Hematopoietic multipotent progenitor cell (in vitro differentiated cells): ENCODE results near the gene AMHR2. TPM values are rescaled to one million over a fixed set of nuclear protein-coding genes. Genes with fewer than 3 reads are reported as not detected.
"Not testable (repeated sequence)": the region's sequence is repeated elsewhere in the genome, so short reads cannot be mapped to it uniquely, and the experiment has no call there.

ENCODE experiments used
- DNase-seq, 3 donors: peaks; one replicate each; pipeline ENCODE4 v3.0.0-alpha.2; 2011 to 2015; ENCODE audit warnings: low read depth in 2 of 3, low spot score in 2 of 3
- total RNA-seq: library from RNA; depleted of rRNA; stranded (reverse); fragments of >200 nt; gene quantifications from one replicate; pipeline ENCODE4 v1.2.3, GENCODE V29; 2012

Gene AMHR2
- total RNA-seq, result 4.6 TPM

DNA sequence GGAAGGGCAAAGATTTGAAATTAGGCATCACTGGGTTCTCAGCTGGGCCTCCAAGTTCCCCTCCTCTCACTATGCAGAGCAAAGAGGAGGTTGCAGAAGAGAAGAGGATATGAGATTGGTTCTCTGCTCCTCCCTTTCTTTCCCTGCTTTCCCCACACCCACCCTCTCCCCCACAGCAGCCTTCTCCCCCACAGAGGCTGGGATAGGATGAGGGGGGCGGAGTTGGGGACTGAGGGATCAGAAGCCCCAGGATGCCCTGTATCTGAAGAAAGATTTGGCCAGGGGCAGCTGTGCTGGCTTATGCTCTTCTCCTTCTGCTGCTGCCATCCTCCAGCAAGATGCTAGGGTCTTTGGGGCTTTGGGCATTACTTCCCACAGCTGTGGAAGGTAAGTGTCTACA, at the start of gene AMHR2:
Gene AMHR2, plus strand, starts transcription at position 259 of the 400 bp plus-strand sequence. Its CDS starts 80 bp downstream, at position 339.
- no peak for DNase-seq

DNA sequence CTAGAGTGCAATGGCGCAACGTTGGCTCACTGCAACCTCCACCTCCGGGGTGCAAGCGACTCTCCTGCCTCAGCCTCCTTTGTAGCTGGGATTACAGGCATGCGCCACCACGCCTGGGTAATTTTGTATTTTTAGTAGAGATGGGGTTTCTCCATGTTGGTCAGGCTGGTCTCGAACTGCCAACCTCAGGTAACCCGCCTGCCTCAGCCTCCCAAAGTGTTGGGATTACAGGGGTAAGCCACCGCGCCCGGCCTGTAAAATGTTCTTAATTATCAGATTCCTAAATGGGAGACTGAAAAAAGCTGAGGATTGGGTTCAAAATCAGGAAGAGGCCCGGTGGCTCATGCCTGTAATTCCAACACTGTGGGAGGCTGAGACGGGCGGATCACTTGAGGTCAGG, 49.4 kb upstream of the AMHR2 start:
- DNase-seq, result not testable (repeated sequence)

DNA sequence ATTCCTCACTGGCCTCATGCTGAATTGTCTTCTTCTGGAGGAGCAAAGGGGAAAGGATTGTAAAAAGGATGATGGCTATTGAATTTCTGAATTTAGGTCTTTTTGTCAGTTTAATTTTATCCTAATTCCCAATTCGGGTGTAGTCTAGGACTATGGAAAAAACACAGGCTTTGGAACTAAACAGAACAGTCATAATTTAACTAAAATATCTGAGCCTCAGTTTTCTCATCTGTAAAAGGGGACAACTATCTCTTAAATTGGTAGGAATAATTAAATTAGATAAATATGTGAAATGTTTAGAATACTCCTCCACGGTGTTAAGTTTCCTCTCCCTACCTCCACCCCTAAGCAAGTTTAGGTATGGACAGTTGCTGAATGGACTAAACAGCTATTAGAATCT, 46.9 kb upstream of the AMHR2 start:
- DNase-seq, result no peak

DNA sequence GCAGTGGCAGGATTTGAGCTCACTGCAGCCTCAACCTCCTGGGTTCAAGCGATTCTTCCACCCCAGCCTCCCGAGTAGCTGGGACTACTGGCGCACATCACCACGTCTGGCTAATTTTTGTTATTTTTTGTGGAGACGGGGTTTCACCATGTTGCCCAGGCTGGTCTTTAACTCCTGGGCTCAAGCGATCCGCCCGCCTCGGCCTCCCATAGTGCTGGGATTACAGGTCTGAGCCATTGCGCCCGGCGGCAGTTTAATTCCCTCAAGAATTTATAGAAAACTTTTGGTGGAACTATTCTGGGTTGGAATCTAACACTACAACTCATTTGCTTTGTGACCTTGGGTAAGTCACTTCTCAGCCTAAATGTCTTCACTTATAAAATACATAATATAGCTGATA, 45.4 kb upstream of the AMHR2 start:
- DNase-seq, result no peak

DNA sequence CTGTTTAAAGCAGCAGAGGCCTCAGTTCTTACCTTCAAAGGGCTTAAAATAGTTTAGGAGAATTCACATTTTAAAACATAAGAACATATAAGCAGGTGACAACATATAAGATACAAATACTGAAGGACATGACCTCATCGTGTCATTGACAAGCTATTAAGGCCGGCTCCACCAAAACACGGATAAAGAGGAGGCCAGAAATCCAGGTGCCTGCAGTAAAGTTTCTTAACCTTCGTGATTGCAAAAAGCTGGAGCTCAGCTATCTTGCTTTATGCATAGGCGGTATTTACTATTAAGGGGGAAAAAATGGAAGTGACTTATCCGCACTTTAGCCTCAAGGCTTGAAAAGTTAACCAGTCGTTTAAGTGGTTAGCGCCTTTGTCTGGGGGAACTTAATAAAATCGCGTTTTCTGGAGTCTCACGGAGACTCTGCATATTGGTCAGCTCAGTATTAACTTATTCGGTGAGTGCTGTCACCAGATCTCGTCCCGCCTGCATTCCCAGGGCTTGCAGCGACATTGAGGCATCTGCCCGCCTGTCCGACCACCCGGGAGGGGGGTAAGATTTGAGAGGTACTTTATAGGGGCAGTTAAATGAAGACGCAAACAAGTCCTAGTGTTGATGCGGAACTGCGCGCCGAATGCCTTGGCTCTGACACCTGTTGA, 44.8 kb upstream of the AMHR2 start:
- DNase-seq, result no peak

DNA sequence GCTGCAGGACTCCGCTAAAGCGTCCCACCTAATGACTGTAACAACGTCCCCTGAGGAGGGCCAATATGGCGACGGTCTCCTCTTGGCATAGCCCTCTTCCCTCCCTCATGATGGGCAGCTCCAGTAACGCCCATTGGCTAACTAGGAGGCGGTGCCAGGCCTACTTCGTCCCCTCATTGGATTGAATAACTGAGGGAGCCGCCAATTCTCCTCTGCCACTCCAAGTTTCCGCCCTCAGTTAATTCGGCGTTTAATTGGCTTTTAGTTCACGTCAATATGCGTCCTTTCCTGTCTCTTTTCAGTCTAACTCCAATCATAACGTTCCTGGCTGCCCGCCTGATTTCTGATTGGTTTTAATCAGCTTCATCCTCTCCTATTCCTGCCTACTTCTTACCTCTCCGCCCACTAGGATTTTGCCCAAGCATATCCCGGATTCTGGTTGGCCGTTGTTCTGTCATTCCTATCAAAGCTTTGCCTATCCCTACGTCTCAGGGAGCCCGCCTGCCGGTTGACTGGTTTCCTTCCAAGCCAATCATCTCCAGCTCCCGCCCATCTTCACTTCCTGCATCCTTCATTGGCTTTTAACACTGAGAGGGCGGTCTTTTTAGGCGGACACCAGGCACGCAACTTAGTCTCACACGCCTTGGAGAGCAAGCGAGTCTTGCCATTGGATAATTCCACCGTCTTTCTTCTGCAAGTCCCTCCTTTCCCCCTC, 44.1 kb upstream of the AMHR2 start:
- DNase-seq, result peak; percentile 93 to 100 (median 100)

DNA sequence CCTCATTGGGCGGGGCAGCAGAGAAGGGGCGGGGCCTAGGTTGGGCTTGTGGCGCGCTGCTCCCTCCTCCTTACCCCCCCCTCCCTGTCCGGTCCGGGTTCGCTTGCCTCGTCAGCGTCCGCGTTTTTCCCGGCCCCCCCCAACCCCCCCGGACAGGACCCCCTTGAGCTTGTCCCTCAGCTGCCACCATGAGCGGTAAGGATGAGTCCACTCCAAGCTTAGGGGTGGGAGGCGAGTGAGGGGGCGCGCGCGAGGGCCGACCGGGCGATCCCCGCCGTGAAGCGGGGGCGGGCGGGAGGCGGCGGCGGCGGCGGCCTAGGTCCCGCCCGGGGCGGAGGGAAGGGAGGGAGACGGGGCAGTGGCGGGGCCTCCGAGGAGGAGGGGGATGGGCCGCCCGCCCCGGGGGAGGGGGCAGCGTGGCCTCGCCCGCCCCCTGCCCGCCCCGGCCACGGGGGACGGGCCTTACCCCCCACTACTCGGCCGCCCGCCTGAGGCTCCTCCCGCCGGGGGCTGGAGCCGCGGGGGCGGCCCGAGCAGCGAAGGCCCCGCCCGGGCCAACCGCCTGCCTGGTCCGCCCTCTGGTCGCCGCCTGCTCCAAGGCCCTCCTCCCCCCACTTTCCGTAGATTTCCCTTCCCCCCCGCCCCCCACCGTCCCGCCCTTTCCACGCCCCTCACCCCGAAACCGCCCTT, 43.4 kb upstream of the AMHR2 start, which contains the start of gene SP1:
Gene SP1, plus strand, starts transcription at position 73 of the 690 bp plus-strand sequence. Its CDS starts 116 bp downstream, at position 189.
- DNase-seq, result peak; percentile 64 to 94 (median 91)

DNA sequence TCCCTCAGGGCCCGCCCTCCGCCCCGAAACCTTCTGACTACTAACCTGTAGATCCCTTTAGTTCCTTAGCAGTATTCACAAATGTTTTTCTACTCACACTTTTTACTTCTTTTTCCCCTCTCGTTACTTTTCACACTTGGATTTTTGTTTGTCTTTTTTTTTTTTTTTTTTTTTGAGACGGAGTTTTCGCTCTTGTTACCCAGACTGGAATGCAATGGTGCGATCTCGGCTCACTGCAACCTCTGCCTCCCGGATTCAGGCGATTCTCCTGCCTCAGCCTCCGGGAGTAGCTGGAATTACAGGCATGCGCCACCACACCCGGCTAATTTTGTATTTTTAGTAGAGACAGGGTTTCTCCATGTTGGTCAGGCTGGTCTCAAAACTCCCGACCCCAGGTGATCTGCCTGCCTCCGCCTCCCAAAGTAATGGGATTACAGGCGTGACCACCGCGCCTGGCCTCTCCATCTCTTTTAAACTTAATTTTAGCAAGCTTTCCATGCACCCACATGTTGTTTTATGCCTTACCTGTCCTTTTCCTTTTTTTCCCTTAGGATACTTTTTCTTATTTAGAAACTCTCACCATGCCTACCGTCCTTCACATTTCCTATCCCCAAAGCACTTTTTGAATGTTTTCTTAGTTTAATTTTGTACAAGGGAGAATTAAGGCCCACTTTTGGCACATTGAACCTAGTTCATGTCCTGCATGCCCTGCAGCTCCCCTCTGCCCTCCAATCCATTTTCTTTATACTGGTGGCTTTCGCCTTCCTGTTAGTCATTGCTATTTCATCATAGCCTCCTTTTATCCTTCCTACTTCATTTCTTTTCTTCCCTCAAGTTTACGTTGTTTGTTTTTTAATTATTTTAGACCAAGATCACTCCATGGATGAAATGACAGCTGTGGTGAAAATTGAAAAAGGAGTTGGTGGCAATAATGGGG, 42.6 kb upstream of the AMHR2 start:
- no peak for DNase-seq

DNA sequence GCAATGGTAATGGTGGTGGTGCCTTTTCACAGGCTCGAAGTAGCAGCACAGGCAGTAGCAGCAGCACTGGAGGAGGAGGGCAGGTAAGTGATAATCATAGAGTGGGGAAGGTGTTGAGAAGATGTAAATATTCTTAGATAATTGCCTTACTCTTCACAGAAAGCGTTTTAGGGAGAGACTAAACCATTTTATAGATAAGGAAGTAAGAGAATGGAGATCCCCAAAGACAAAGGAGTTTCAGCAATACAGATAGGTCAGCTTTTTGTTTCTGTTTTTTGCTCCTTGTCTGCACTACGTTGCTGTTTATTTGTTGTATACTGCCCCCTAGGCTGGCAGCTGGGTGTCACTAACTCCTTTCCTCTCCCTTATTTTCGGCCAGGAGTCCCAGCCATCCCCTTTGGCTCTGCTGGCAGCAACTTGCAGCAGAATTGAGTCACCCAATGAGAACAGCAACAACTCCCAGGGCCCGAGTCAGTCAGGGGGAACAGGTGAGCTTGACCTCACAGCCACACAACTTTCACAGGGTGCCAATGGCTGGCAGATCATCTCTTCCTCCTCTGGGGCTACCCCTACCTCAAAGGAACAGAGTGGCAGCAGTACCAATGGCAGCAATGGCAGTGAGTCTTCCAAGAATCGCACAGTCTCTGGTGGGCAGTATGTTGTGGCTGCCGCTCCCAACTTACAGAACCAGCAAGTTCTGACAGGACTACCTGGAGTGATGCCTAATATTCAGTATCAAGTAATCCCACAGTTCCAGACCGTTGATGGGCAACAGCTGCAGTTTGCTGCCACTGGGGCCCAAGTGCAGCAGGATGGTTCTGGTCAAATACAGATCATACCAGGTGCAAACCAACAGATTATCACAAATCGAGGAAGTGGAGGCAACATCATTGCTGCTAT, 41.7 kb upstream of the AMHR2 start:
- DNase-seq, result peak in 2 of 3 donors; percentile 67 to 74

DNA sequence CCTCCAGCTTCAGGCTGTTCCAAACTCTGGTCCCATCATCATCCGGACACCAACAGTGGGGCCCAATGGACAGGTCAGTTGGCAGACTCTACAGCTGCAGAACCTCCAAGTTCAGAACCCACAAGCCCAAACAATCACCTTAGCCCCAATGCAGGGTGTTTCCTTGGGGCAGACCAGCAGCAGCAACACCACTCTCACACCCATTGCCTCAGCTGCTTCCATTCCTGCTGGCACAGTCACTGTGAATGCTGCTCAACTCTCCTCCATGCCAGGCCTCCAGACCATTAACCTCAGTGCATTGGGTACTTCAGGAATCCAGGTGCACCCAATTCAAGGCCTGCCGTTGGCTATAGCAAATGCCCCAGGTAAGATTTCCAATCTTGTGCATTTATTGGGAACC, 40.4 kb upstream of the AMHR2 start:
- DNase-seq, result no peak

DNA sequence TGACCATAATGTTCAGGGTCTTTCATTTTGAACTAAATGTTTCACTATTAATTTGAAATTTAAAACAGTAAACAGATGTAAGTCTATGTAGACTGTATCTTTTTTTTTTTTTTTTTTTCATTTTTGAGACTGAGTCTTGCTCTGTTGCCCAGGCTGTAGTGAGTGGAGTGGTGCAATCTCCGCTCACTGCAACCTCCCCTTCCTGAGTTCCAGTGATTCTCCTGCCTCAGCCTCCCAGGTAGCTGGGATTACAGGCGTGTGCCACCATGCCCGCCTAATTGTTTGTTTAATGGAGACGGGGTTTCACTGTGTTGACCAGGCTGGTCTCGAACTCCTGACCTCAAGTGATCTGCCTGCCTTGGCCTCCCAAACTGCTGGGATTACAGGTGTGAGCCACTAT, 37.3 kb upstream of the AMHR2 start:
- not testable (repeated sequence) for DNase-seq

DNA sequence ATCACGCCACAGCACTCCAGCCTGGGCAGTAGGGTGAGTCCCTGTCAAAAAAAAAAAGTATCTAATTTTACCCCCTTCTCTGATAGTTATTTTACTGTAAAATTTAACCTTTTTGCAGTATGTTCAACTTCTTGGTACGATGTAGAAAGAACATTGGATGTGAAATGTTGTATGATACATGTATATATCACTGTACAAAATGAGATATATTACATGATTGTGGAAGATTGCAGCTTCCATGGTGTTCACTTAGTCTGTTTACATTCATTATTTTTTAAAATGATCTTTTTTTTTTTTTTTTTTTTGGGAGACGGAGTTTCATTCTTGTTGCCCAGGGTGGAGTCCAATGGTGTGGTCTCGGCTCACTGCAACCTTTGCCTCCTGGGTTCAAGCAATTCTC, 34.7 kb upstream of the AMHR2 start:
- DNase-seq, result no peak

DNA sequence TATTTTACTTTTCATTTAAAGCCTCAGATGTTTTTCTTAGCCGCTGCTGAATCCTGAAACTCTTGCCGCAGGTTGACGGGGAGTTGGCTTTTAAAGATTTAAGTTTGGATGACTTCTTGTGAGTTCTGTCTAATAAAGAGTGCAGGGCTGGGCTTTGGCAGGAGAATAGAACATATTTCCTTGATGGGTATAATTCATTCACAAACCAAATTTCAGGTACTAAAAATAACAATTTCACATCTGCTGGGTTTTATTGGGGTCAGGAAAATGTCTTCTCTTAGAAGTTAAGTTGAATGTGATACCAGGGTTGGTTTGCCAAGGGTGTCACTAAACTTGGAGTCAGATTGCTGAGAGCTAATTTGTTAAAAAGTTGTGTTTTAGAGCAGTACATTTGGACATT, 34.0 kb upstream of the AMHR2 start:
- no peak for DNase-seq

DNA sequence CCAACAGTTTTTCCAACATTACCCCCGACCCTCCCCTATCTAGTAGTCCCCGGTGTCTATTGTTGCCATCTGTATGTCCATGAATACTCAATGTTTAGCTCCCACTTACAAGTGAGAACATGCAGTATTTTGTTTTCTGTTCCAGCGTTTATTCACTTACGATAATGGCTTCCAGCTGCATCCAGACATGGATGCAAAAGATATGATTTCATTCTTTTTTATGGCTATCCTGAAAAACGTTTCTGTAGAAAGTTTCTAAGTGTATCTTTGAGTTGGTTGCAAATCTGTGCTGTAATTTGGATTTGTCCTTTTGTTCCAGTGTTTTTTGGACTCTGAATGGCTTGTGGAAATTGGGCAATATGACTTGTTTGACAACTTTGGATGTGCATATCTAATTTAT, 31.9 kb upstream of the AMHR2 start:
- no peak for DNase-seq

DNA sequence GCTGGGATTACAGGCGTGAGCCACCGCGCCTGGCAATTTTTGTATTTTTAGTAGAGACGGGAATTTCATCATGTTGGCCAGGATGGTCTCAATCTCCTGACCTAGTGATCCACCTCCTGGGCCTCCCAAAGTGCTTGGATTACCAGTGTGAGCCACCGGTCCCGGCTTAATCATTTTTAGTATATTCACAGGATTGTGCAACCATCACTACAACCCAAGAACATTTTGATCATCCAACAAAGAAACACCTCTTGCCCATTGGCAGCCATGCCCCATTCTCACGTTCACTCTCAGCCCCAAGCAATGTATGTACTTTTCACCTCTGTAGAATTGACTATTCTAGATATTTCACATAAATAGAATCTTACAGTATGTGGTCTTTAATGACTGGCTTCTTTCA, 23.8 kb upstream of the AMHR2 start:
- DNase-seq, result no peak

DNA sequence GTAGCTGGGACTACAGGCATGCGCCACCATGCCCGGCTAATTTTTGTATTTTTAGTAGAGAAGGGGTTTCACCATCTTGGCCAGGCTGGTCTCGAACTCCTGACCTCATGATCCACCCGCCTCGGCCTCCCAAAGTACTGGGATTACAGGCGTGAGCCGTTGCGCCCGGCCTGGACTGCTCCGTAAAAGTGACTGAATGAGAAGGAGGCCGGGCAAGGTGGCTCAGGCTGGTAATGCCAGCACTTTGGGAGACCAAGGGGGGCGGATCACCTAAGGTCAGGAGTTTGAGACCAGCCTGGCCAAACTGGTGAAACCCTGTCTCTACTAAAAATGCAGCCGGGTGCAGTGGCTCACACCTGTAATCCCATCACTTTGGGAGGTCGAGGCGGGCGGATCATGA, 21.3 kb upstream of the AMHR2 start:
- DNase-seq, result not testable (repeated sequence)

DNA sequence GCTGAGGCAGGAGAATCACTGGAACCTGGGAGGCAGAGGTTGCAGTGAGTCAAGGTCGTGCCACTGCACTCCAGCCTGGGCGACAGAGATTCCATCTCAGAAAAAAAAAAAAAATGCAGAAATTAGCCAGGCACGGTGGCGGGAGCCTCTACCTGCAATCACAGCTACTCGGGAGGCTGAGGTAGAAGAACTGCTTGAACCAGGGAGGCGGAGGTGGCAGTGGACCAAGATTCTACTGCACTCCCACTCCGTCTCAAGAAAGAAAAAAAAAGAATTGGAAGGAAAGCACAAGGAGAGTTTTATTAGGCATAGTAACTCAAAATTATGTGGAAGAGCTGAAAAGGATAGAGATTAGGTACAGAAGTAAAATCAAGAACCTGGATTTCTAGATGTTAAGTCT, 20.8 kb upstream of the AMHR2 start:
- no peak for DNase-seq

DNA sequence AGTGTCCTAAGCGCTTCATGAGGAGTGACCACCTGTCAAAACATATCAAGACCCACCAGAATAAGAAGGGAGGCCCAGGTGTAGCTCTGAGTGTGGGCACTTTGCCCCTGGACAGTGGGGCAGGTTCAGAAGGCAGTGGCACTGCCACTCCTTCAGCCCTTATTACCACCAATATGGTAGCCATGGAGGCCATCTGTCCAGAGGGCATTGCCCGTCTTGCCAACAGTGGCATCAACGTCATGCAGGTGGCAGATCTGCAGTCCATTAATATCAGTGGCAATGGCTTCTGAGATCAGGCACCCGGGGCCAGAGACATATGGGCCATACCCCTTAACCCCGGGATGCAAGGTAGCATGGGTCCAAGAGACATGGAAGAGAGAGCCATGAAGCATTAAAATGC, 12.7 kb upstream of the AMHR2 start:
- DNase-seq, result no peak

DNA sequence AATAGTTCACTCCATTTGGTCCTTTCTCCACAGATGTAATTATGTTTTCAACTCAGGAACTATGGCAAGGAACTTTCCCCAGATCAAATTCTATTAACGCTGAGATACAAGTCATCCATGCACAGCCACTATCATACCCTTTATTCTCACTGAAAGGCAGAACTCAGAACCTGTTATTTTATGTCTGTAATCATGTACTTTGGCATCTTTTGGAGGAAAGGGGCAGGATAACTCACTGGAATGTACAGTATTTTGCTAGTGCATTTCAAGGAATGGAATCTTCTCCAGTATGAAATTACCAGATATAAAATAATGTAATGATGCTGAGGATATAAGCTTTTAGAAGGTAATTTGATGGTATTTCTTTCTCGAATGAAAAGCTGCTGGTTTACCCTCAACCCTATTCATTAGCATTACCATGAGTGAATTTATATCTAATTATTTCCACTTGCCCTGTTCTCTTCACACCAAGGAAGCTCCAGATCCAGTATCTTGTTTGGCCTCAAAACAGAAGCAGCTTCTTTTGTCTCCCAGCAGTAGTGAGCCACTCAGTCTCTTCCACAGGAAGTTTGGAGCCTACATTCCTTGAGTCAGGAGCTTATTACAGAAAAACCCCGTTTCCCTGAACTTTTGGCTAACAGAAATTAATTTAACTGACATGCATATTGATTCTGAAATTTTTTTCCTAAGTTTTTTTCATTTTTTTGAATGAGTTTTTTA, 10.0 kb upstream of the AMHR2 start:
- no peak for DNase-seq
